Measurements from ENCODE around the gene PTGR2.

GRCh38 chr14:73807457-73807856 lies 44.2 kb upstream of the PTGR2 start:
- TF ChIP-seq EZH2 (IDR thresholded peaks at IDR 0.05) (no peak), POLR2AphosphoS5 (IDR thresholded peaks at IDR 0.05; ENCODE audit: borderline replicate concordance, low read depth, low read length) (no peak)

All from SK-N-MC (cell line).